Activated T-helper 1 cell treated with Interleukin-2 at 50 U/mL for 16 hours (primary cell): ENCODE results near the gene CNOT8.
"Not testable (repeated sequence)": the region's sequence is repeated elsewhere in the genome, so short reads cannot be mapped to it uniquely, and the experiment has no call there.

Experiments used
- DNase-seq: peaks from one replicate; pipeline ENCODE4 v3.0.0-alpha.2; 2020; ENCODE audit warnings: low read depth

Gene CNOT8

GRCh38 chr5:154865466-154866184 is 7.2 kb downstream of the CNOT8 start:
- DNase-seq, result no peak

GRCh38 chr5:154866841-154867240 is 8.4 kb downstream of the CNOT8 start:
- no peak for DNase-seq

- no peak for DNase-seq
These were observed 10.3 kb downstream of the CNOT8 start for GRCh38 chr5:154868702-154869101.

GRCh38 chr5:154871734-154872133 is 13.3 kb downstream of the CNOT8 start:
- DNase-seq, result no peak

- no peak for DNase-seq
These were observed 15.4 kb downstream of the CNOT8 start for GRCh38 chr5:154873791-154874331.

GRCh38 chr5:154878642-154879335 is 20.4 kb downstream of the CNOT8 start:
- no peak for DNase-seq

- DNase-seq, result no peak
These were observed 23.6 kb downstream of the CNOT8 start for GRCh38 chr5:154881986-154882385.

GRCh38 chr5:154884424-154884823 is 26.0 kb downstream of the CNOT8 start:
- no peak for DNase-seq

- no peak for DNase-seq
These were observed 27.0 kb downstream of the CNOT8 start for GRCh38 chr5:154885439-154885838.

- no peak for DNase-seq
These were observed 33.9 kb downstream of the CNOT8 start for GRCh38 chr5:154892369-154892771.

GRCh38 chr5:154893381-154893780 is 35.0 kb downstream of the CNOT8 start:
- no peak for DNase-seq

GRCh38 chr5:154895606-154896561 is 37.5 kb downstream of the CNOT8 start:
- no peak for DNase-seq

- no peak for DNase-seq
These were observed 38.2 kb downstream of the CNOT8 start for GRCh38 chr5:154896562-154897165.

- no peak for DNase-seq
These were observed 39.8 kb downstream of the CNOT8 start for GRCh38 chr5:154898210-154898609.

GRCh38 chr5:154899151-154899816 is 40.9 kb downstream of the CNOT8 start:
- no peak for DNase-seq

GRCh38 chr5:154900066-154900465 is 41.6 kb downstream of the CNOT8 start:
- no peak for DNase-seq

- DNase-seq, result no peak
These were observed 42.8 kb downstream of the CNOT8 start for GRCh38 chr5:154901276-154901675.

- DNase-seq, result no peak
These were observed 43.5 kb downstream of the CNOT8 start for GRCh38 chr5:154901913-154902312.

GRCh38 chr5:154905601-154906000 is 47.2 kb downstream of the CNOT8 start:
- DNase-seq, result not testable (repeated sequence)

GRCh38 chr5:154916874-154917273 is 58.4 kb downstream of the CNOT8 start:
- DNase-seq, result no peak

GRCh38 chr5:154917757-154918156 is 59.3 kb downstream of the CNOT8 start:
- DNase-seq, result no peak
